Urinary bladder (tissue), 4 donors: ENCODE results near the gene FBXO42. TPM values are rescaled to one million over a fixed set of nuclear protein-coding genes. Genes with fewer than 3 reads are reported as not detected.
"Not testable (repeated sequence)": the region's sequence is repeated elsewhere in the genome, so short reads cannot be mapped to it uniquely, and the experiment has no call there.

Experiments
- DNase-seq: peaks from one replicate; pipeline ENCODE4 v3.0.0-alpha.2; 2015; ENCODE audit errors: extremely low spot score
- H3K27ac ChIP-seq: one replicate; pipeline ENCODE4 v1.5.1; 2013; ENCODE audit warnings: low read depth, mild to moderate bottlenecking, moderate library complexity
- H3K36me3 ChIP-seq: one replicate; pipeline ENCODE4 v1.6.1; 2013; ENCODE audit warnings: mild to moderate bottlenecking, moderate library complexity; ENCODE audit not compliant: insufficient read depth
- H3K4me1 ChIP-seq: one replicate; pipeline ENCODE4 v1.6.1; 2013; ENCODE audit warnings: mild to moderate bottlenecking, moderate library complexity; ENCODE audit not compliant: insufficient read depth
- H3K4me3 ChIP-seq: one replicate; pipeline ENCODE4 v1.5.1; 2013; ENCODE audit warnings: low read depth, low read length
- whole genome bisulfite sequencing: extraction: QIAGEN DNeasy Blood & Tissue Kit; methylation state at CpG from one replicate; pipeline ENCODE4 v1.1.7; 2013; 5-methylcytosine and 5-hydroxymethylcytosine counted together
- polyA plus RNA-seq: library from polyadenylated mRNA; stranded (reverse); fragments of 200-250 nt; gene quantifications from one replicate; pipeline ENCODE4 v1.2.3, GENCODE V29; 2013
- total RNA-seq: library from RNA; depleted of rRNA; stranded (reverse); fragments of >200 nt; gene quantifications from one replicate; pipeline ENCODE4 v1.2.3, GENCODE V29; 2014
- donor health status: healthy with polysubstance abuse.
- donor health status: healthy.

The FBXO42 gene
- total and polyA plus RNA-seq, 2 donors: 25.7 to 28.2 TPM

- DNase-seq, H3K4me3 ChIP-seq, H3K27ac ChIP-seq, H3K4me1 ChIP-seq, H3K36me3 ChIP-seq: not testable (repeated sequence)
- WGBS: 70% methylated on average over 3 of the region's 3 CpGs
These were observed 12.8 kb upstream of the FBXO42 start for GRCh38 chr1:16365146-16365498.

DNA sequence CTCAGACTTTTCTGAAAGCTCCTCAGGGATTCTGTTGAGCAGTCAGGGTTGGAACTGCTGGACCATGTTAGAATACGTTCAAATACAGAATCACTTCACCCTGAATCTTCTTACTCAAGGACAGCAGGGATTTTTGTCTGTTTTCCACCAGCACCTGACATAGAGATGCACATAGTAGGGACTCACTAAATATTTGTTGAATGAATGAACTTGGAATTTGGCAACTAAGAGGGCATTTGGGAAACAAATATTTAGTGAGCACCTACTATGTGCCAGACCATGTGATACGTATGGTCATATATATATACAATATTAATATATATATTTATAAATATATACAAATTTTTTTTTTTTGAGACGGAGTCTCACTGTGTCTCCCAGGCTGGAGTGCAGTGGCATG is 4.6 kb upstream of the FBXO42 start:
- DNase-seq: no peak
- WGBS: 72% methylated on average over 3 of the region's 3 CpGs
- H3K4me1 ChIP-seq: no peaks in the 10 kb centered on the region
- no peak overlapping the region for H3K27ac ChIP-seq
- no peak overlapping the region for H3K4me3 ChIP-seq
- H3K36me3 ChIP-seq: no peaks in the 10 kb centered on the region

- Histone ChIP-seq H3K4me1 (no peaks in the 10 kb centered on the region), H3K27ac (no peak overlapping the region), H3K4me3 (no peak overlapping the region), H3K36me3 (no peaks in the 10 kb centered on the region)
- WGBS: 81% methylated on average over 2 of the region's 2 CpGs
- no peak for DNase-seq
These were observed 2.3 kb upstream of the FBXO42 start for GRCh38 chr1:16354619-16355018.

DNA sequence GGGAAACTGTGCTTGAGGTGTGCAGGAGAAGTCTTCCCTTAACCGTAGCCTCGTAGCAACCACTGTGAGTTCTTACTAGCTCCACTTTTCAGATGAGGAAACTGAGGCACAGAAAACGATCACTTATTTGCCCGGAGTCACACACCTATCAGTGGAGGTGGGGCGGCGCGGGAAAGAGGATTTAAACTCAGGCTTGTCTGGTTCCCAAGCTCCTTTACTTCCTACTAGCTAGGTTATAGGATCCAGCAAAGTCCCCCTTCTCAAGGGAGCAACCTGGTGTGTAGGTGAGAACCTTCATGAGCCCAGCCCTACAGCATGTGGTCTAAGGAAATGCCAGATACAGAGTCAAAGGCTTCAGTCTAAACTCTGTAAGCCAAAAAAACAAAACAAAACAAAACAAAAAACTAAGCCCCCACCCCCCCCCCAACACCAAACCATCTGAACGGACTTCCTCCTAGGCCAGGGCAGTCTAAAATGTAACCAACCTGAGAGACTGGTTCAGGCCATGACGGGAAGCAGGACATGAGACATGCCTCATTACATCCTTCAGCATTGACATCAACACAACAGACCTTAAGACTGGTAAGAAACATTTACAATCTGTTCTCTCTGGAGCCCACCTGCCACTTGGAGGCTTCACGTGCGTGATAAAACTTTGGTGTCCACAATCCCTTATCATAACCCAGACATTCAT is 709 bp upstream of the FBXO42 start:
- Histone ChIP-seq H3K4me1 (no peaks in the 10 kb centered on the region), H3K27ac (peak overlapping the region; percentile 83), H3K36me3 (no peaks in the 10 kb centered on the region), H3K4me3 (peak overlapping the region; percentile 82)
- DNase-seq: no peak
- WGBS: 61% methylated on average over 11 of the region's 11 CpGs

GRCh38 chr1:16351456-16351993 is 755 bp downstream of the FBXO42 start:
- H3K4me1 ChIP-seq: no peaks in the 10 kb centered on the region
- peak overlapping the region; percentile 82 for H3K4me3 ChIP-seq
- no peak for DNase-seq
- H3K36me3 ChIP-seq: no peaks in the 10 kb centered on the region
- under 1% methylated on average over 20 of the region's 20 CpGs for WGBS
- H3K27ac ChIP-seq: peak overlapping the region; percentile 79

DNA sequence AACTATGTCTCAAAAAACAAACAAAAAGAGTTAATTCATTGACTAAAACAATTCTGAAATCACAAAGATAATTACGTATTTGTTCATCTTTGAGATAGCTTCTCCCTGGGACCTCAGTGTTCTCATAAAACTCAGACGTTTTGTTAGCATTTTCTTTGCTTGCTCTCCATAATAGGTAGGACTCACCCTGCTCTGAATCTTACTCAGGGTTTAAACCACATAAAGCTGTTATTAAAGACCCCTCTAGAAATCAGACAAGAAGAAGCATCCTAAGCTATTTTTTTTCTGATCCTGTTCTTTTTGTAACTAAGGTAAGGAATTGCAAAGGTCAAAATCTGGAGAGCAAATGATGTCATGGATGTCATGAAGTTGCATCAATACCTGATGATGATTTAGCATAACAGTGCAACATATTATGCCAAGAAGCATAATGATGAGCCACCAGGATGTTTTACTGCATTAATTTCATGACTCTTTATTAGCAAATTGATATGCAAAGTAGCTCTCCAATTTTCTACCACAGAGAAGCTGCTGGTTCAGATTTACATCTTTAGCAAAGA is 2.4 kb downstream of the FBXO42 start:
- H3K36me3 ChIP-seq: no peaks in the 10 kb centered on the region
- no peak for DNase-seq
- H3K4me1 ChIP-seq: no peaks in the 10 kb centered on the region
- no peak overlapping the region for H3K27ac ChIP-seq
- 45% methylated on average over 2 of the region's 2 CpGs for whole genome bisulfite sequencing
- H3K4me3 ChIP-seq: no peak overlapping the region

GRCh38 chr1:16348414-16349182 is 3.7 kb downstream of the FBXO42 start:
- no peaks in the 10 kb centered on the region for H3K4me1 ChIP-seq
- WGBS: 93% methylated on average over 14 of the region's 14 CpGs
- H3K4me3 ChIP-seq: no peak overlapping the region
- DNase-seq: no peak
- no peaks in the 10 kb centered on the region for H3K36me3 ChIP-seq
- H3K27ac ChIP-seq: no peak overlapping the region

DNA sequence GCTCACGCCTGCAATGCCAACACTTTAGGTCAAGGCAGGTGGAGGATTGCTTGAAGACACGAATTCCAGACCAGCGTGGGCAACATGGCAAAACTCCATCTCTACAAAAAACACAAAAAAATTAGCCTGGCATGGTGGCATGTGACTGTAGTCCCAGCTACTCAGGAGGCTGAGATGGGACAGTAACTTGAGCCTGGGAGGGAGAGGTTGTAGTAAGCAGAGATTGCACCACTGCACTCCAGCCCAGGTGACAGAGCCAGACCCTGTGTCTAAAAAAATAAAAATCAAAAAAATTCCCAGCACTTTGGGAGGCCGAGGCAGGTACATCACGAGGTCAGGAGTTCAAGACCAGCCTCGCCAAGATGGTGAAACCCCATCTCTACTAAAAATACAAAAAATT is 9.0 kb downstream of the FBXO42 start:
- H3K27ac ChIP-seq, H3K4me3 ChIP-seq, H3K4me1 ChIP-seq, H3K36me3 ChIP-seq, DNase-seq: not testable (repeated sequence)
- 96% methylated on average over 6 of the region's 6 CpGs for WGBS

DNA sequence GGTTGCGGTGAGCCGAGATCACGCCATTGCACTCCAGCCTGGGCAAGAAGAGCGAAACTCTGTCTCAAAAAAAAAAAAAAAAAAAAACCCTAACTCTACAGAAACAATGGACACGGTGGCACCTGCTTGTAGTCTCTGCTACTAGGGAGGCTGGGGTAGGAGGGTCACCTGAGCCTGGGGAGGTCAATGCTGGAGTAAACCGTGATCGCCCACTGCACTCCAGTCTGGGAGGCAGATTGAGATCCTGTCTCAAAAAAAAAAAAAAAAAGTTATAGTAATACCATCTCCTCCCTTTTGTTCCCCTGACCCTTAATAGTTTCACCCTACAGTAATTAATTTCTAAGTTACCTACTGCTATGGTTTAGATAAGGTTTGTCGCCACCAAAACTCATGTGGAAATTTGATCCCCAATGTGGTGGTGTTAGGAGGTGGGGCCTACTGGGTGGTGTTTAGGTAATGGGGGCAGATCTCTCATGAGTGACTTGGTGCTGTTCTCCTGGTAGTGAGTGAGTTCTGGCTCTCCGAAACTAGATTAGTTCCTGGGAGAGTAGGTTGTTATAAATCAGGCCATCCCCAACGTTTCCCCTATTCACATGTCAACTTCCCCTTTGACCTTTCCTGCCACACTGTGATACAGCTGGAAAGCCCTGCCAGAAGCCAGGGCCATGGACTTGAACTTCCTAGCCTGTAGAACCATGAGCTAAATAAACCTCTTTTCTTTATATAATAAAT is 9.8 kb downstream of the FBXO42 start:
- no peak overlapping the region for H3K4me3 ChIP-seq
- DNase-seq: no peak
- WGBS: 85% methylated on average over 10 of the region's 10 CpGs
- no peak overlapping the region for H3K27ac ChIP-seq
- H3K4me1 ChIP-seq: no peaks in the 10 kb centered on the region
- H3K36me3 ChIP-seq: no peaks in the 10 kb centered on the region

DNA sequence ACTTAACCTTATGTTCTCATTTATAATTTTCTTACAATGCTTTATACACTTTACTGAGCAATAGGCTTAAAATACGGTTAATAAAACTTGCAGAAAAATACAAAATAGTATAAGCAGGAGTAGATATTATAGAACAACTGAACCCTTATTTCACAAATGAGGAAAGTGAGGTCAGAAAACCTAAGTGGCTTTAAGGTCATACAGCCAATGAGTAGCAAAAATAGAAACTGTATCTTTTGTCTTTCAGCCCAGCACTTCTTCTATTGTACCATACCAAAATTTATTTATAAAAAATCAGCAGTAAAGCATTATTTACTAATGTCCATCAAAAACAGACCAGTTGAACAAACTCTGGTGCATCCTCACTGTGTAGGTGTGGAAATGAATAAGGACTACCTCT is 11.6 kb downstream of the FBXO42 start:
- WGBS: 93% methylated on average over 1 of the region's 1 CpG
- Histone ChIP-seq H3K4me1 (no peaks in the 10 kb centered on the region), H3K27ac (no peak overlapping the region), H3K4me3 (no peak overlapping the region), H3K36me3 (no peaks in the 10 kb centered on the region)
- no peak for DNase-seq

- Histone ChIP-seq H3K4me1 (no peaks in the 10 kb centered on the region), H3K36me3 (no peaks in the 10 kb centered on the region), H3K27ac (no peak overlapping the region), H3K4me3 (no peak overlapping the region)
- no peak for DNase-seq
- 96% methylated on average over 5 of the region's 5 CpGs for WGBS
These were observed 13.3 kb downstream of the FBXO42 start for GRCh38 chr1:16338961-16339360.

DNA sequence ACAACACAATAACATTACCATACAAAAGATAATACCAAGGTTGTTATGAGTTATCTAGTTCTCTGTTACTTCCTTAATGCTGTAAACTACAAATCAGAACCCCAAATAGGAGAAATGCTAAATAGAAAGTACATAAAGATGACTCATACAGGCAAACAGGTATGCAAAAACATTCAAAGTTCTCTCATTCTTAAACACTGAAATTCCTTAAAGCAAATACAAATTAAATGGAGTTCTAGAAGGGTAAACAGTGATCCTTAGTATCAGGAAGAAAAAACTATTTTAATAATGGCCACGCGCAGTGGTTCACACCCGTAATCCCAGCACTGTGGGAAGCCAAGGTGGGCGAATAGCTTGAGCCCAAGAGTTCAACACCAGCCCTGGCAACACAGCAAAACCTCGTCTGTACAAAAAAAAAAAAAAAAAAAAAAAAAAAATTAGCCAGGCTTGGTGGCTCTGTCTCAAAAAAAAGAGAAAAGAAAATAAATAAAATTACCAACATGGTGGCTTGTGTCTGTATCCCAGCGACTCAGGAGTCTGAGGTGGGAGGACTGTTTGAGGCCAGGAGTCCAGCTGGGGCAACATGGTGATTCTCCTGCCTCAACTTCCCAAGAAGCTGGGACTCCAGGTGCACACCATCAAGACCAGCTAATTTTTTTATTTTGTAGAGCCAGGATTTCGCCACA is 17.5 kb downstream of the FBXO42 start:
- Histone ChIP-seq H3K27ac (no peak overlapping the region), H3K4me3 (no peak overlapping the region), H3K36me3 (no peaks in the 10 kb centered on the region), H3K4me1 (no peaks in the 10 kb centered on the region)
- whole genome bisulfite sequencing: 88% methylated on average over 7 of the region's 7 CpGs
- DNase-seq: no peak

DNA sequence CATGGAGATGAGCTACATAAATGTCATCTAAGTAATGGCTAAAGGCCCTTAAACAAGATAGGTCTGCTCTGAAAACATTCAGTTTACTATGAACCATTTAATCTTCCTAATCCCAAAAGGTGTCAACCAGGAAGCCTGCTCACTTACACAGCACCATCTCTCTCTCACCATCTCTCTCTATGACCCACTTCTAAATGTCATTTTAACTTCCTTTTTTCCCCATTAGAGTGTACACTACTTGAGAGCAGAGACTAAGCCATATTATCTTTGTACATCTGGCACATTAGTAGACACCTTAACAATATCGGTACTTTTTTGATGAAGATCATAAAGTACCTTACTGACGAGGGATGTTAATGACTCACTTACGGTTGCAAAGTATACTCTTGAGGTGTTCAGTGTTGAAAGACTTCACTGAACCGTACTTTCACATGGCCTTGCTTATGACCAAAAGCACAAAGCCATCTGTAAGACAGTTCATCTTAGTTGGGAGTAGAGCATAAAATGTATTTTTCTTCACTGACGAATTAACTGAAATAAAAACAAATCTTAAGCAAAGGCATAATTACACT is 25.4 kb downstream of the FBXO42 start:
- WGBS: 83% methylated on average over 5 of the region's 5 CpGs
- no peak for DNase-seq
- no peaks in the 10 kb centered on the region for H3K36me3 ChIP-seq
- no peak overlapping the region for H3K27ac ChIP-seq
- no peak overlapping the region for H3K4me3 ChIP-seq
- no peaks in the 10 kb centered on the region for H3K4me1 ChIP-seq
